H9 (cell line): ENCODE data around the gene MITF. TPM values are rescaled to one million over a fixed set of nuclear protein-coding genes. Genes with fewer than 3 reads are reported as not detected.

Experiments used
- DNase-seq: peaks from one replicate; pipeline ENCODE4 v3.0.0-alpha.2; 2017
- H2AFZ ChIP-seq: one replicate; pipeline ENCODE4 v1.6.1; 2013; ENCODE audit warnings: mild to moderate bottlenecking, low read length, control low read depth, moderate library complexity
- H2AK5ac ChIP-seq: 2 replicates; pipeline ENCODE4 v1.6.1; 2013; ENCODE audit warnings: low read length, control low read depth, mixed read lengths; ENCODE audit not compliant: insufficient read length
- H2BK120ac ChIP-seq: one replicate; pipeline ENCODE4 v1.6.1; 2013; ENCODE audit warnings: low read depth, mild to moderate bottlenecking, low read length, control low read depth, inconsistent platforms; ENCODE audit not compliant: poor library complexity, severe bottlenecking
- H2BK12ac ChIP-seq: 2 replicates; pipeline ENCODE4 v1.6.1; 2013; ENCODE audit warnings: low read length, control low read depth, mixed read lengths, low read depth; ENCODE audit not compliant: insufficient read length
- H2BK15ac ChIP-seq: 2 replicates; pipeline ENCODE4 v1.6.1; 2013; ENCODE audit warnings: low read depth, low read length, control low read depth
- H2BK20ac ChIP-seq: one replicate; pipeline ENCODE4 v1.6.1; 2013; ENCODE audit warnings: low read depth, mild to moderate bottlenecking, low read length, control low read depth, inconsistent platforms; ENCODE audit not compliant: poor library complexity, severe bottlenecking
- H2BK5ac ChIP-seq: 2 replicates; pipeline ENCODE4 v1.6.1; 2013; ENCODE audit warnings: low read length, control low read depth, mixed read lengths; ENCODE audit not compliant: insufficient read length
- H3K14ac ChIP-seq: 2 replicates; pipeline ENCODE4 v1.6.1; 2013; ENCODE audit warnings: low read length, control low read depth; ENCODE audit not compliant: insufficient read depth
- H3K18ac ChIP-seq: 2 replicates; pipeline ENCODE4 v1.6.1; 2013; ENCODE audit warnings: low read depth, mild to moderate bottlenecking, mixed read lengths, low read length, control low read depth; ENCODE audit not compliant: insufficient read length
- H3K23ac ChIP-seq: 2 replicates; pipeline ENCODE4 v1.6.1; 2013; ENCODE audit warnings: low read length, control low read depth, mixed read lengths, low read depth; ENCODE audit not compliant: insufficient read length
- H3K23me2 ChIP-seq: 2 replicates; pipeline ENCODE4 v1.6.1; 2013; ENCODE audit warnings: low read depth, mild to moderate bottlenecking, mixed read lengths, low read length, control low read depth; ENCODE audit not compliant: insufficient read length, poor library complexity, severe bottlenecking
- H3K27ac ChIP-seq: 2 replicates; pipeline ENCODE4 v1.5.1; 2013; ENCODE audit warnings: low read length, control low read depth, mixed read lengths, low read depth; ENCODE audit not compliant: insufficient read length
- H3K27me3 ChIP-seq: 2 replicates; pipeline ENCODE4 v1.6.1; 2013; ENCODE audit warnings: low read length, control low read depth, inconsistent platforms; ENCODE audit not compliant: insufficient read depth
- H3K4ac ChIP-seq: 2 replicates; pipeline ENCODE4 v1.6.1; 2013; ENCODE audit warnings: low read depth, mild to moderate bottlenecking, control low read depth, inconsistent platforms, low read length, moderate library complexity
- H3K4me1 ChIP-seq: 2 replicates; pipeline ENCODE4 v1.6.1; 2013; ENCODE audit warnings: low read length, control low read depth, inconsistent platforms; ENCODE audit not compliant: insufficient read depth
- H3K4me2 ChIP-seq: 2 replicates; pipeline ENCODE4 v1.6.1; 2013; ENCODE audit warnings: low read length, control low read depth, mixed read lengths; ENCODE audit not compliant: insufficient read length, insufficient read depth
- H3K56ac ChIP-seq: 2 replicates; pipeline ENCODE4 v1.6.1; 2013; ENCODE audit warnings: low read depth, mild to moderate bottlenecking, mixed read lengths, low read length, control low read depth; ENCODE audit not compliant: insufficient read length
- H3K79me1 ChIP-seq: 2 replicates; pipeline ENCODE4 v1.6.1; 2013; ENCODE audit warnings: low read depth, mild to moderate bottlenecking, moderate library complexity, low read length, control low read depth, inconsistent platforms; ENCODE audit not compliant: insufficient read depth, poor library complexity, severe bottlenecking
- H3K79me2 ChIP-seq: 2 replicates; pipeline ENCODE4 v1.6.1; 2013; ENCODE audit warnings: low read length, control low read depth, inconsistent platforms; ENCODE audit not compliant: insufficient read depth
- H3K9ac ChIP-seq: 2 replicates; pipeline ENCODE4 v1.6.1; 2013; ENCODE audit warnings: low read length, control low read depth, mixed read lengths; ENCODE audit not compliant: insufficient read length; ENCODE audit errors: extremely low read depth
- H3K9me3 ChIP-seq: one replicate; pipeline ENCODE4 v1.6.1; 2013; ENCODE audit warnings: low read depth, low read length, inconsistent platforms; ENCODE audit not compliant: control insufficient read depth
- H3T11ph ChIP-seq: one replicate; pipeline ENCODE4 v1.6.1; 2013; ENCODE audit warnings: mild to moderate bottlenecking, low read length, control low read depth, inconsistent platforms
- H4K20me1 ChIP-seq: one replicate; pipeline ENCODE4 v1.6.1; 2013; ENCODE audit not compliant: control insufficient read depth, insufficient read length, insufficient read depth
- H4K5ac ChIP-seq: 2 replicates; pipeline ENCODE4 v1.6.1; 2013; ENCODE audit warnings: low read depth, mild to moderate bottlenecking, mixed read lengths, low read length, control low read depth; ENCODE audit not compliant: insufficient read length
- H4K8ac ChIP-seq: replicated peaks from 2 replicates; pipeline ENCODE4 v1.6.1; 2013; ENCODE audit warnings: low read length, control low read depth, mixed read lengths, low read depth; ENCODE audit not compliant: insufficient read length
- H4K91ac ChIP-seq: 2 replicates; pipeline ENCODE4 v1.6.1; 2013; ENCODE audit warnings: low read depth, mild to moderate bottlenecking, moderate library complexity, mixed read lengths, low read length, control low read depth; ENCODE audit not compliant: insufficient read length
- H3K27ac Mint-ChIP-seq, 3 experiments: 2 replicates in 2 of 3; 3 replicates in 1 of 3; pipeline ENCODE4 v1.8.0; 2020 to 2021; ENCODE audit warnings: mixed read lengths in 3 of 3, mild to moderate bottlenecking in 1 of 3, moderate library complexity in 1 of 3
- H3K27me3 Mint-ChIP-seq: 2 replicates; pipeline ENCODE4 v1.8.0; 2021; ENCODE audit warnings: low read depth, mild to moderate bottlenecking, moderate library complexity, mixed read lengths
- H3K36me3 Mint-ChIP-seq, 3 experiments: 2 replicates in 2 of 3; 3 replicates in 1 of 3; pipeline ENCODE4 v1.8.0; 2020 to 2021; ENCODE audit warnings: low read depth in 3 of 3, mixed read lengths in 3 of 3; ENCODE audit not compliant: insufficient read depth in 1 of 3
- H3K4me1 Mint-ChIP-seq, 2 experiments: 2 replicates each; pipeline ENCODE4 v1.8.0; 2020; ENCODE audit warnings: mixed read lengths in 2 of 2
- H3K4me3 Mint-ChIP-seq, 2 experiments: 2 replicates in 1 of 2; 3 replicates in 1 of 2; pipeline ENCODE4 v1.8.0; 2020 to 2021; ENCODE audit warnings: mild to moderate bottlenecking in 2 of 2, mixed read lengths in 2 of 2, moderate library complexity in 1 of 2
- H3K9me3 Mint-ChIP-seq, 2 experiments: 2 replicates in 1 of 2; 3 replicates in 1 of 2; pipeline ENCODE4 v1.8.0; 2020; ENCODE audit warnings: mild to moderate bottlenecking in 2 of 2, mixed read lengths in 2 of 2, moderate library complexity in 1 of 2
- CTCF ChIP-seq: fragments of 200-600 bp; sonication (generic); conservative IDR thresholded peaks from 3 replicates; pipeline ENCODE4 v1.8.0; 2021; ENCODE audit warnings: antibody characterized with exemption, mild to moderate bottlenecking
- WGBS: extraction: QIAGEN DNeasy Blood & Tissue Kit; methylation state at CpG from one replicate; pipeline ENCODE4 v1.1.7; 2013; ENCODE audit warnings: missing lambda C conversion rate, low lambda C conversion rate, mixed read lengths; ENCODE audit not compliant: insufficient read length; ENCODE audit errors: extremely low coverage; 5-methylcytosine and 5-hydroxymethylcytosine counted together
- total RNA-seq: library from RNA; stranded (reverse); gene quantifications from 2 replicates; pipeline ENCODE4 v1.2.1, GENCODE V29; 2021

Gene MITF
- total RNA-seq, 1 experiment from 2014 or later = 0.81 TPM

GRCh38 chr3:69868841-69869420 lies 129.7 kb downstream of the MITF start:
- no peak overlapping the region for H3K4me3 Mint-ChIP-seq
- no peak overlapping the region for H3K9ac ChIP-seq
- no peak overlapping the region for H3T11ph ChIP-seq
- no peaks in the 10 kb centered on the region for H3K4me1 ChIP-seq
- H2BK20ac ChIP-seq = no peak overlapping the region
- H3K56ac ChIP-seq = no peak overlapping the region
- H3K79me1 ChIP-seq = no peaks in the 10 kb centered on the region
- H3K4me2 ChIP-seq = no peak overlapping the region
- no peak overlapping the region for H2AFZ ChIP-seq
- no peak overlapping the region for H4K8ac ChIP-seq
- H3K27me3 ChIP-seq = no peaks in the 10 kb centered on the region
- no peaks in the 10 kb centered on the region for H4K20me1 ChIP-seq
- H2BK15ac ChIP-seq = no peak overlapping the region
- no peaks in the 10 kb centered on the region for H3K9me3 ChIP-seq
- no peak overlapping the region for H2BK5ac ChIP-seq
- DNase-seq = no peak
- H2BK120ac ChIP-seq = no peak overlapping the region
- H3K36me3 Mint-ChIP-seq = no peaks in the 10 kb centered on the region
- no peak overlapping the region for H3K27ac ChIP-seq
- no peaks in the 10 kb centered on the region for H3K27me3 Mint-ChIP-seq
- WGBS = no CpG with 5 or more reads among the region's 3 CpGs
- no peak overlapping the region for H3K4ac ChIP-seq
- no peak overlapping the region for H2BK12ac ChIP-seq
- H3K79me2 ChIP-seq = no peaks in the 10 kb centered on the region
- no peak overlapping the region; a peak in 1 of 7 replicates for H3K27ac Mint-ChIP-seq
- H4K91ac ChIP-seq = no peak overlapping the region
- no peak for TF ChIP-seq CTCF
- H3K9me3 Mint-ChIP-seq = no peaks in the 10 kb centered on the region
- no peak overlapping the region for H2AK5ac ChIP-seq
- H3K4me1 Mint-ChIP-seq = peaks cover 0 to 10% of the 10 kb centered on the region in 2 experiments; a peak in 3 of 4 replicates
- H4K5ac ChIP-seq = no peak overlapping the region
- no peak overlapping the region for H3K14ac ChIP-seq
- no peaks in the 10 kb centered on the region for H3K23me2 ChIP-seq
- H3K18ac ChIP-seq = no peak overlapping the region
- no peak overlapping the region for H3K23ac ChIP-seq
